ENCODE results near the gene CPZ. TPM values are rescaled to one million over a fixed set of nuclear protein-coding genes. Genes with fewer than 3 reads are reported as not detected.
"Not testable (repeated sequence)": the region's sequence is repeated elsewhere in the genome, so short reads cannot be mapped to it uniquely, and the experiment has no call there.

CPZ gene
- total and polyA plus RNA-seq, 4 donors: 11.9 to 82.0 (median 32.4) TPM

GRCh38 chr4:8630240-8630905 lies 37.8 kb downstream of the CPZ start:
- H3K27ac ChIP-seq (ENCODE audit: low read depth, low read length); H3K4me1 ChIP-seq (ENCODE audit: control insufficient read depth, insufficient read depth, low read length); H3K9me3 ChIP-seq (ENCODE audit: control insufficient read depth, insufficient read depth, low read length); DNase-seq (ENCODE audit: low read depth in 4 of 6, low spot score in 6 of 6); H3K36me3 ChIP-seq (ENCODE audit: control insufficient read depth, insufficient read depth, low read length); H3K4me3 ChIP-seq (ENCODE audit: low read depth, low read length); H3K27me3 ChIP-seq (ENCODE audit: control insufficient read depth, insufficient read depth, low read length): not testable (repeated sequence)
- WGBS (ENCODE audit: insufficient coverage): no CpG with 5 or more reads among the region's 29 CpGs

GRCh38 chr4:8631896-8632295 lies 39.3 kb downstream of the CPZ start:
- H3K27ac ChIP-seq (ENCODE audit: low read depth, low read length); H3K9me3 ChIP-seq (ENCODE audit: control insufficient read depth, insufficient read depth, low read length); H3K4me1 ChIP-seq (ENCODE audit: control insufficient read depth, insufficient read depth, low read length); H3K27me3 ChIP-seq (ENCODE audit: control insufficient read depth, insufficient read depth, low read length); DNase-seq (ENCODE audit: low read depth in 4 of 6, low spot score in 6 of 6); H3K4me3 ChIP-seq (ENCODE audit: low read depth, low read length); H3K36me3 ChIP-seq (ENCODE audit: control insufficient read depth, insufficient read depth, low read length): not testable (repeated sequence)
- no CpG with 5 or more reads among the region's 6 CpGs for WGBS (ENCODE audit: insufficient coverage)

DNA sequence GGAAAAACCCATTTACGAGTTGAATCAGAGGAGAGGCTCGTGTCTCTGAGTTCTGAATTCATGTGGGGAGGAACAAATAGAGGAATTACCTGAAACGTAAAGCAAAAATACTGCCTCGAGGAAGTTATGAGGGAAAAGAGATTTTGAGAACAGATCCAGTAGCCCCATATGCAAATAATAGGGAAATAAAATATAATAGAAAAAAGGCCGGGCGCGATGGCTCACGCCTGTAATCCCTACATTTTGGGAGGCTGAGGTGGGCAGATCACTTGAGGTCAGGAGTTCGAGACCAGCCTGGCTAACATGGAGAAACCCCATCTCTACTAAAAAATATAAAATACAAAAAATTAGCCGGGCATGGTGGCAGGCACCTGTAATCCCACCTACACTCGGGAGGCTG lies 42.2 kb downstream of the CPZ start:
- DNase-seq (ENCODE audit: low read depth in 4 of 6, low spot score in 6 of 6); H3K4me3 ChIP-seq (ENCODE audit: low read depth, low read length): not testable (repeated sequence)

GRCh38 chr4:8635897-8636554 lies 43.5 kb downstream of the CPZ start:
- not testable (repeated sequence) for H3K27ac ChIP-seq (ENCODE audit: low read depth, low read length); H3K9me3 ChIP-seq (ENCODE audit: control insufficient read depth, insufficient read depth, low read length); H3K4me1 ChIP-seq (ENCODE audit: control insufficient read depth, insufficient read depth, low read length); H3K4me3 ChIP-seq (ENCODE audit: low read depth, low read length); DNase-seq (ENCODE audit: low read depth in 4 of 6, low spot score in 6 of 6); H3K27me3 ChIP-seq (ENCODE audit: control insufficient read depth, insufficient read depth, low read length); H3K36me3 ChIP-seq (ENCODE audit: control insufficient read depth, insufficient read depth, low read length)
- WGBS (ENCODE audit: insufficient coverage): no CpG with 5 or more reads among the region's 29 CpGs

More for the DNA sequence above, 42.2 kb downstream of the CPZ start:
- not testable (repeated sequence) for H3K36me3 ChIP-seq (ENCODE audit: control insufficient read depth, insufficient read depth, low read length); H3K9me3 ChIP-seq (ENCODE audit: control insufficient read depth, insufficient read depth, low read length); H3K27me3 ChIP-seq (ENCODE audit: control insufficient read depth, insufficient read depth, low read length); H3K27ac ChIP-seq (ENCODE audit: low read depth, low read length); H3K4me1 ChIP-seq (ENCODE audit: control insufficient read depth, insufficient read depth, low read length)
- no CpG with 5 or more reads among the region's 11 CpGs for WGBS (ENCODE audit: insufficient coverage)

DNA sequence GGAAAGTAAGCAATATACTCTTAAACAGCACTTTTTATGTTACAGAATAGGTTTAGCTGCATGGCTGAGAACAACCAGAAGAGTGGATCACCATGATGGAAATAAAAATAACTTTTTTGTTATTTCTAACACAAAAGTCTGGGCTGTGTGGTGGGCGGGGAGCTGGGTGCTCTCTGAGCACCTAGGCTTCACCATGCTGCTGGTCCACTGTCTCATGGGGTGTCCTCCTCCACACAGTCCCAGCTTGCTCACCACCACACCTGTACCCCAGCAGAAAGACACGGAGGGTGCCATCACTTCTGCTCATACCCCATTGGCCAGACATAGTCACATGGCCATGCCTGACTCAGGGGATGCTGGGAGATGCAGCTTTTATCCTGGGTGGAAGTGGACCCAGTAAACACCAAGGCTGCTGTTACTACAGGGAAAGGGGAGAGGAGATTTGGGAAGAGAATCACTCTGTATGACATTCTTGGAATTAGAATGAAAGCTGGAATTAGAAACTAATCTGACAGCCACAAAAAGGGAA lies 45.0 kb downstream of the CPZ start:
- Histone ChIP-seq H3K9me3 (ENCODE audit: control insufficient read depth, insufficient read depth, low read length) (no peaks in the 10 kb centered on the region), H3K36me3 (ENCODE audit: control insufficient read depth, insufficient read depth, low read length) (no peaks in the 10 kb centered on the region), H3K4me1 (ENCODE audit: control insufficient read depth, insufficient read depth, low read length) (no peaks in the 10 kb centered on the region), H3K27ac (ENCODE audit: low read depth, low read length) (no peak overlapping the region), H3K4me3 (ENCODE audit: low read depth, low read length) (no peak overlapping the region), H3K27me3 (ENCODE audit: control insufficient read depth, insufficient read depth, low read length) (peaks cover 3% of the 10 kb centered on the region)
- no CpG with 5 or more reads among the region's 2 CpGs for WGBS (ENCODE audit: insufficient coverage)
- DNase-seq (ENCODE audit: low read depth in 4 of 6, low spot score in 6 of 6): no peak

DNA sequence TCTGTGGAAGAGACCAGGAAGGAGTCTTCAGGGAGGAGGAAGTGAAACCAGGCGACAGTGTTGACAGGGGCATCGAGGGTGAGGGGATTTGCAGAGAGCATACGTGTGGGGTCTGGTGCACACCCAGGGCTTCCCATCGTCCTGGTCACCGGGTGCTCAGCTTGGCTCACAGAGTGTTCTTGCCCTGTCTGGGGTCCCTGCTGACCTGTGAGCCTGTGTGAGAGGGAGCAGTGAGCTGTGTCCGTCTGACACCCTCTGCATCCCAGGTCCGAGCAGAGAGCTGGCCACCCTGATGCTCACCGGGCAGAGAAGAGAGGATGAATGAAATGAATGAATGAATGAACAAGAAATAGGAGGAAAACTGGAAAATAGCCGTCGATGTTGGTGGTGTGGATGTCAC lies 46.5 kb downstream of the CPZ start:
- no peak overlapping the region for H3K27ac ChIP-seq (ENCODE audit: low read depth, low read length)
- H3K9me3 ChIP-seq (ENCODE audit: control insufficient read depth, insufficient read depth, low read length): no peaks in the 10 kb centered on the region
- H3K4me1 ChIP-seq (ENCODE audit: control insufficient read depth, insufficient read depth, low read length): no peaks in the 10 kb centered on the region
- no peaks in the 10 kb centered on the region for H3K36me3 ChIP-seq (ENCODE audit: control insufficient read depth, insufficient read depth, low read length)
- WGBS (ENCODE audit: insufficient coverage): 83% methylated on average over 10 of the region's 10 CpGs
- DNase-seq (ENCODE audit: low read depth in 4 of 6, low spot score in 6 of 6): no peak
- no peak overlapping the region for H3K4me3 ChIP-seq (ENCODE audit: low read depth, low read length)
- H3K27me3 ChIP-seq (ENCODE audit: control insufficient read depth, insufficient read depth, low read length): peaks cover 3% of the 10 kb centered on the region

GRCh38 chr4:8639777-8640720 lies 47.5 kb downstream of the CPZ start:
- no peak for DNase-seq (ENCODE audit: low read depth in 4 of 6, low spot score in 6 of 6)
- H3K4me1 ChIP-seq (ENCODE audit: control insufficient read depth, insufficient read depth, low read length): no peaks in the 10 kb centered on the region
- H3K27ac ChIP-seq (ENCODE audit: low read depth, low read length): no peak overlapping the region
- 94% methylated on average over 22 of the region's 26 CpGs for WGBS (ENCODE audit: insufficient coverage)
- peaks cover 3% of the 10 kb centered on the region for H3K27me3 ChIP-seq (ENCODE audit: control insufficient read depth, insufficient read depth, low read length)
- H3K36me3 ChIP-seq (ENCODE audit: control insufficient read depth, insufficient read depth, low read length): no peaks in the 10 kb centered on the region
- H3K9me3 ChIP-seq (ENCODE audit: control insufficient read depth, insufficient read depth, low read length): no peaks in the 10 kb centered on the region
- no peak overlapping the region for H3K4me3 ChIP-seq (ENCODE audit: low read depth, low read length)

- H3K4me1 ChIP-seq (ENCODE audit: control insufficient read depth, insufficient read depth, low read length): no peaks in the 10 kb centered on the region
- WGBS (ENCODE audit: insufficient coverage): 87% methylated on average over 9 of the region's 11 CpGs
- H3K36me3 ChIP-seq (ENCODE audit: control insufficient read depth, insufficient read depth, low read length): no peaks in the 10 kb centered on the region
- H3K27ac ChIP-seq (ENCODE audit: low read depth, low read length): no peak overlapping the region
- no peak overlapping the region for H3K4me3 ChIP-seq (ENCODE audit: low read depth, low read length)
- peaks cover 3% of the 10 kb centered on the region for H3K27me3 ChIP-seq (ENCODE audit: control insufficient read depth, insufficient read depth, low read length)
- no peak for DNase-seq (ENCODE audit: low read depth in 4 of 6, low spot score in 6 of 6)
- no peaks in the 10 kb centered on the region for H3K9me3 ChIP-seq (ENCODE audit: control insufficient read depth, insufficient read depth, low read length)
These were observed 48.3 kb downstream of the CPZ start for GRCh38 chr4:8640816-8641215.

DNA sequence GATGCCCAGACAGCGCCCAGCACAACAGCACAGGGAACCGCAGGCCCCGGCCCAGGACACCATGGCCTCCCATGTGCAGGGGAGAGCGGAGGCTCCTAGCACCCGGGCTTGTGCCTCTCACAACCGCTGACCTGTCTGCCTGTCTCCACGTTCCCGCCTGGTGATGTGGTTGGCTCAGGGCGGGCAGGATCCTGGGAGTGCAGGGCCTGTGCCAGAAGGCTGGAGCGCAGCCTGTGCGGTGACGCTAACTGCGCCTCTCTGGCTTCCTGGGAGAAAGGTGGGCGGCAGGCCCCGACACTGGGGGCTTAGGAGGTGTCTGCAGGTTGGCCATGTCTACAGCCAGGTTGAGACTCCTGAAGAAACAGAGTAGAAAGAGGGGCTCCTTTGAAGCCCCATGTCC lies 48.7 kb downstream of the CPZ start:
- Histone ChIP-seq H3K9me3 (ENCODE audit: control insufficient read depth, insufficient read depth, low read length) (no peaks in the 10 kb centered on the region), H3K27ac (ENCODE audit: low read depth, low read length) (no peak overlapping the region), H3K27me3 (ENCODE audit: control insufficient read depth, insufficient read depth, low read length) (peaks cover 3% of the 10 kb centered on the region), H3K36me3 (ENCODE audit: control insufficient read depth, insufficient read depth, low read length) (no peaks in the 10 kb centered on the region), H3K4me3 (ENCODE audit: low read depth, low read length) (no peak overlapping the region), H3K4me1 (ENCODE audit: control insufficient read depth, insufficient read depth, low read length) (peaks cover 3% of the 10 kb centered on the region)
- WGBS (ENCODE audit: insufficient coverage): 91% methylated on average over 15 of the region's 15 CpGs
- DNase-seq (ENCODE audit: low read depth in 4 of 6, low spot score in 6 of 6): no peak
